Activated naive CD8-positive, alpha-beta T cell treated with anti-CD3 and anti-CD28 coated beads, Interleukin-2, amount 50 U/mL, for 16 hours (primary cell): ENCODE measurements around the gene CRYZL1.
"Not testable (repeated sequence)": the region's sequence is repeated elsewhere in the genome, so short reads cannot be mapped to it uniquely, and the experiment has no call there.

Source experiments
- DNase-seq: peaks from one replicate; pipeline ENCODE4 v3.0.0-alpha.2; 2020; ENCODE audit warnings: low read depth, low spot score

Gene CRYZL1

DNA sequence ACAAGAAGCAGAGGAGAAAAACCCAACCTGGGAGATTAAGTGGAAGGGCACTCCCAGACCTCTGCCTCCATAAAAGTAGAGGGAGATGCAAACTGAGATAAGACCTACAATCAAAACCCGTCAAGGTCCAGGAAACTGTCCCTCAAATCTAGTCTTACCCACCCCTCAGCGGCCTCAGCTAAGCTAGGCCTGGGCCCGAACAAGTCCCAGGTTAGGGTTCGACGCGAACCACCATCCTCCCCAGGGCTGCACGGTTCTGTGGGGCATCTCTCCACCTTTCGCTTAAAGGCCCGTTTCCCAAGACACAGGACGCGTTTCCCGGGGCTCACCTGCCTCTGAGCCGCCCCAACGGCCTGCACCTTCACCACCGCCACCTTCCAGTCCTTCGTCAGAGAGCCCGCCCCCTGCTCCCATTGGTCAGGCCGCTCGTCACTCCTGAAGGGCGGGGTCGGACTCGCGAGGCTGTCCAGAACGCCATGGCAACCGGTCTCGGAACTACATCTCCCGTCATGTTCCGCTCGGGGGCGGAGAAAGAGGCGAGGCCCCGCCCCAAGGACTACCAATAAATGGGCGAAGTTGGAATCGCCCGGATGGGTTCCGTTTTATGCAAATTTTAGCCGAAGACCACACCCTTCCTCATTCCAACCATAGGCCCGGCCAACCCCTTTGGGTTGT, at the start of gene CRYZL1:
Gene CRYZL1 (minus strand): TSS at position 390 of the 675 bp plus-strand sequence. CDS start 10,190 bp downstream, outside the sequence.
- DNase-seq: peak; percentile 100

DNA sequence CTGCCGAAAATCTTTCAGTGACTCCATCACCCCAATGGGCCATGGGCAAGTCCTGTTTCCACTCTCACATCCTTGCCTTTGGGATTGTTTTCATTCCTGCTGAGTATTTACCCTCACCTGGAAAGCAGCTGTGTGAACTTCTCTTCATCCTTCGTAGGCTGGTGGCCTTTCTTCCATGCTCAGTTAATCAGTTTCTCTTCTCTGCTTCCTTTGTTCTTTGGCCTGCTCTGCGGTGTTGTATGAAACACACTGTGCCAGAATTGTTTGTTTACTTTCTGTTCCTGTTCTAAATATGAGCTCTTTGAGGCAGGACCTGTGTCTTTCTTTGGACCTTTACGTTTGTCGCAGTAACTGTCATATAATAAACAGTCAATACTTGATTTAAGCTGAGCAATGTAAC, 49.3 kb upstream of the CRYZL1 start:
- DNase-seq: no peak

DNA sequence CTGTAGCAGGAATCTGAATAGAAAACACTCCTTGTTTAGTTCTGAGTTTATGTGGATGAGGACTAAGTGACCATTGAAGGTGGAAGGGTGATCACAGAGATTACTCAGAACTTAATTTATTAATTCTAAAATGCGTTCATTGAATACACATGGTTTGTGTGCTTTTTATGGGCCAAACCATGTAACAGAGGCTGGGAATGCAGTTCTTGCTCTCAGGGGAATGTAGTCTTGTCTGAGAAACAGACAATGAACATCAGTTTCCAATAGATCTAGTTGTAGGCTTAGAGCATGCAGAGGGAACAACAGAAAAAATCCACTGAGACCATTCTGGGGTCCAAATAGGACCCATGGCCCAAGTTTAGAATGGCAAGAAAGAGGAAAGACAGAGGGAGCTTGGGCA, 46.8 kb upstream of the CRYZL1 start:
- no peak for DNase-seq

DNA sequence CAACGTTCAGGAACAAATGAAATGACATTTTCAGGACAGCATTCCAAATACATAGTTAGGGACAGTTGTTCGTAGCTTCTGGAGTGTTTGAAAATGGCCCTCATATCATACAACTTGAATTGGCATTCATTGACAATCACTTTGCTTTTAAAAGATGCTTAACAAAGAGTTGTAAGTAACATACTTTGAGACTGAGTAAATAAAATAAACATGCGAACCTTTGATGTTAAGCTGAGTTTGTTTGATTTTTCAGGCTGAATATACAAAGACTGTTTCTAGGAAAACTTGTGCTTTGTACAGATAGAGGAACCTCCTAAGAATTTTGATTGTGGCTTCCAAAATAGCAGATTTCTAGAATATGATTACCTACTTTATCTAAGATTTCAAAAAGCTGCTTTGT, 46.1 kb upstream of the CRYZL1 start:
- no peak for DNase-seq

DNA sequence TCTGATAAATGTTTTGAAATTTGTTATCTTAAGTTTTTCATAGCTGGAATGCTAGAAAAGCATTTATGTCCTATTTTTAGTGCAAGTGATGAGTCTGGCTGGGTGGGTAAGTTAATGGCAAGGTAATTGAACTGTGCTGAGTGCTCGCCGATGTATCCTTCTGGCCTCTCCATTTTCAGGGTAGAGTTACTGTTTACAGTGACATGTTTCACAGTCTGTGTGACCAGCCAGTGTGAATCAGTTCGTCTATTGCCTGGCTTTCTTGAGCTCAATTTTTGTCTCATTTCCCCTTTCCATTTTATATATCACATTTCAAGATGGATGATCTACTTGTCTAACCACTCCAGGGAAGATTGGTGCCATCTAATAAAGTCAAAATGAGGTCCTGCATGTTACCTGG, 44.8 kb upstream of the CRYZL1 start:
- DNase-seq: no peak

DNA sequence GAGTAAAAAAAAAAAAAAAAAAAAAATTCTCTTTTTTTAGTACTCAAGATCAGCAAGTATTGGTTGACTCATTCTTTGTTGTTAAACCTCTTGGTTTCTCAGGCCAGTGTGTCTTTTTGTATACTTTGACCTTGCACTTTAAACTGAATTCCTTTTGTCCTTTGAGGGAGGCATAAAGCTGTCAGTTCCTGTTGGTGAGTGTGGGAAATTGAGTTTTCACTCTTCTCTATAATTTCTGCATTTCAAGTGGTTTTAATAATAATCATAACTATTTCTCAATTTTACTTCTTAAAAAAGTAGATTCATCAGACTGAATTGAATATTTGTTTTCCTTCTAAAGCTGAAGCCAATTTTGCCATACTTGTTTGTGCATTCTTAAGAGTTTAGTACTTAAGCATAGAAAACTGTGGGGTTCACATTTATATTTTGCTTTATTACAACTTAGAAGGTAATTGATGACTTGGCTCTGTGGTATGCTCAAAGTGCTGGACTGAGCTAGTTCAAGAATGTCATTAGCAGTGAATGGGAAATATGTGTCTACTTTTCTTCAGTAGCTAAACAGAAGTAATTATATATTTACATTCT, 44.2 kb upstream of the CRYZL1 start:
- no peak for DNase-seq

DNA sequence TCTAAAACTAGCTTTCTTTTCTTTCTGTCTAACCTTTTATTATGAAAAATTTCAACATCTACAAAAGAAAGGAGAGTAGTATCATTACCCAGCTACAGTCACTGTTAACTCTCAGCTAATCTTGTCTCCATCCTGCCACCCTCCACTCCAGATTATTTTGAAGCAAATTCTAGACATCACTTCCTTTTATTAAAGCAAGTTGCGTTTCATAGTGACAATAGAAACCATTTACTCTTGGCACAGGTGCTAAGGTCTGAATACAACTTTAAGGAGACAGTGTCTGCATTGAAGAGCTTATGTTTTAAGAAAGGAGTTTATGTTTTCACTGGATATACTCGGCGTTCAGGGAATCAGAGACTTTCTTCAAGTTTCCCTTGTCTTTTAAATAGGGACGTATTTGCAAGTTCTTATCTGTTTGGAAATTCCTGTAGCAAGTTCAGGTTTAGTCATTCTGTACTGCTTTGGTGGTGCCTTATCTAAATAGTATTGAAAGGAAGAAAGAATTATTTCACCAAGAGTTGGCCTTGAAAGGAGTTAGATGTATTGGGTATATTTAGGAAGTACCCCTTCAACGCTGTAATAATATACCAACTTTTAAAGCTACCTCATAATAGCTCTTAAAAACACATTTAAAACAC, 43.5 kb upstream of the CRYZL1 start:
- no peak for DNase-seq

DNA sequence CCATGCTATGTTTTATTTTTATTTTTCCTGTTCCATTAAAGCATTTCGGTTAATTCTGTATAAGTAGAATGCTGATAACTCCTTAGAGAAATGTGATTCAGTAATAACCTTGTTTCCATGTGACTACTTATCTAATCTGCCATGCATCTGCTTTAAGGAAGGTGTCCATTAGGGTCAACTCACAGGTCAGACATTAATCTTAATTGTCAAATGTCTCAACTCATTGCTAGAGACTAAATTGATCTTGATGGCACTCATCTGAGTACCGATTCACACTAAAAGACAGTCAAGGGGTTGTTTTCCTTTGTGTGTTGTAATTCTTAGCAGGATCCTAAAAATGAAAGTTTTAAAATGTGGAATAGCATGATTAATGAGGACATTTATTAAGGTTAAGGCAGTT, 42.5 kb upstream of the CRYZL1 start:
- DNase-seq: no peak

DNA sequence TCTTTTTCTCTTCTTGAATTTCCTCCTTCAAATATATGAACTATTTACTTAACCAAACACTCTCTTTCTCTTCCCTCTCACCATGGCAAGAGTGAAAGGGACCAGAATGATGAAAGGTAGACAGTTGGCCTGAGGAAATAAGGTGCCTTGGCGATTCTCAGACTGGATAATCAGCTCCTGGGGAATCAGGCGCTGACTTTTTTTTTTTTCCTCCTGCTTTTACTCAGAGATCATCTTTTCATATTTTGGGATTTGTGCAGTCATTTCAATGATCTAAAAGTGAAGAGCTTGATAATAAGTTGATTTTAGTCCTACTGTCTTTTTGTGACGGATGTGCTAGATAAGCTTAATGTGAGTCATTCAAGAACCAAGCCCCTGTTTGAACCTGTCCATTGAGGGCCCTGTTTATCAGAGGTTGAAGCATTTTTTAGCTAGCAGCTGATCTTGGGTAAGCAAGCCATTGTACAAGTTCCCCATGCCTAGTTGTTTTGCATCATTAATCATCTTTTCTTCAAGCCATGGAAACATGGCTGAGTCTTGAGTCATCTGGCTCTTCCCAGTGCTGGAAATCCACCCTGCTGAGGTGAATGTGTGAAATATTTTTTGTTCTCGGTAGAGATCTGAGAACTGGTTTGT, 41.6 kb upstream of the CRYZL1 start:
- DNase-seq: no peak

DNA sequence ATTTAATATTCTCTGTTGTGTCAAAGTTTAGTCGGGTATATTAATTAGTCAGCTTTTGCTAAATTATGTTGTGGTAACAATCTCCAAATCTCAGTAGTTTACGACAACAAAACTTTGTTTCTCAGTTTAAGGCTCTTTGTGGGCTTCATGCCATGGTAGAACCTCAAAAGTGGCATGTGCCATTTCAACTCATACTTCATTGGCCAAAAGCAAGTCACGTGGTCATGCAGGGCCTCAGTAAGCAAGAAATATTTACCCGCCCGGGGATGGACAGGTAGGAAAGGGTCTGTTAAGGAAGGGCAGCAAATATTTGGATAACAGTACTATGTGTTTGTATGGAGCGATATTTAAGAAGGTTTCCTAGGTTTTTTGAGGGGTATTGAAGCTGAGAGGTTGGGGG, 39.3 kb upstream of the CRYZL1 start:
- no peak for DNase-seq

DNA sequence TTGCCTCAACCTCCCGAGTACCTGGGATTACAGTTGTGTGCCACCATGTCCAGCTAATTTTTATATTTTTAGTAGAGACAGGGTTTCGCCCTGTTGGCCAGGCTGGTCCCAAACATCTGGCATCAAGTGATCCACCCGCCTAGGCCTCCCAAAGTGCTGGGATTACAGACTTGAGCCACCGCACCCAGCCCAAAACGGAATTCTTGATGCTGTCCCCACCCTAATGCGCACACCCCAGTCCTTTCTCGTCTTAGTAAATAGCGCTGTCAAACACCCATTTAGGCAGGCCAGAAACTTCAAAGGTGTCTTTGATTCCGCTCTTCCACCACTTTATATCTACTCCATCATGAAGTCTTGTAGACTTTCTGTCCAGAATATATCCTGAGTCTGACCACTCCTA, 35.9 kb upstream of the CRYZL1 start:
- DNase-seq: no peak

DNA sequence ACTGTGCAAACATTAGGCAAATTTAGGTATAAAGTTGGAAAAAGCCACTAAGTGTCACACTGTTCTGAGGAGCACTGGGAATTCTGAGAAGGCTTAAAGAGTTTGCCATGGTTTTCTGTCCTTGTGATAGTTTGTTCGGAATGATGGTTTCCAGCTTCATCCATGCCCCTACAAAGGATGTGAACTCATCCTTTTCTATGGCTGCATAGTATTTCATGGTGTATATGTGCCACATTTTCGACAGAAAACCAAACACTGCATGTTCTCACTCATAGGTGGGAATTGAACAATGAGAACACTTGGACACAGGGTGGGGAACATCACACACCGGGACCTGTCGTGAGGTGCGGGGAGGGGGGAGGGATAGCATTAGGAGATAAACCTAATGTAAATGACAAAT, 35.1 kb upstream of the CRYZL1 start:
- not testable (repeated sequence) for DNase-seq

DNA sequence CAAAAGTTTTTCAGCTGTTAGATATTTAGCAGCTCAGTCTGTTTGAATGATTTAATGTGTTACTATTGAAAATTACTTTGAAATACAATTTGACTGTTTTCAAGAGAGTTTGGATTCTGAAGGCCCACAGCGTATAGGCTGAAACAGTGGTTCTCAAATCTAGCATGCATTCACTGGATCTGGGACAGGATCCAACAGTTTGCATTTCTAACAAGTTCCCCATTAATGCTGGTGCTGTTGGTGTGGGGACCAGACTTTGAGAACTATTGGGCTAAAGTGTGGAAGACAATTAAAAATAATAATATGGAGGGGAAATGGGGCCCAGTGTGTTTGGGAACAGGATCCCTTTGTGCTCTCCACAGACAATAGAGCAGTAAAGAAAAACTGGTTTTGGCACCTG, 32.7 kb upstream of the CRYZL1 start:
- DNase-seq: no peak

DNA sequence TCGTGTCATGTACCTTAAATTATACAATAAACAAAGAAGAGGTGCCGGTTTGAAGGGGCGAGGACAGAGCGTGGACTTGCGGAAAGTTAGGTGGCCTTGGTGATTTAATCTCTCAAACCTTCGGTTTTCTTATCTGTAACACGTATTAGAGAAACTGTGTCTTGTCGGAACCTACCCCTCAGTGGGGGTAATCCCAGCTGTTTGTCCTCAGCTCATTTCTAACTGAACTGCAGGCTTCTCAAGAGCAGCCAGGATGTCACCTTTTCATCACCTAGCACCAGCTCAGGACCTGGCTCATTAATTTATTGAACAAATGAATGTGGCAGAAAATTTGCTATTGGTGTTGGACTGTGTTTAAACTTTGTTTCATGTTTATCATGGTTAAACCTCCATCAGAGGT, 31.9 kb upstream of the CRYZL1 start:
- no peak for DNase-seq

DNA sequence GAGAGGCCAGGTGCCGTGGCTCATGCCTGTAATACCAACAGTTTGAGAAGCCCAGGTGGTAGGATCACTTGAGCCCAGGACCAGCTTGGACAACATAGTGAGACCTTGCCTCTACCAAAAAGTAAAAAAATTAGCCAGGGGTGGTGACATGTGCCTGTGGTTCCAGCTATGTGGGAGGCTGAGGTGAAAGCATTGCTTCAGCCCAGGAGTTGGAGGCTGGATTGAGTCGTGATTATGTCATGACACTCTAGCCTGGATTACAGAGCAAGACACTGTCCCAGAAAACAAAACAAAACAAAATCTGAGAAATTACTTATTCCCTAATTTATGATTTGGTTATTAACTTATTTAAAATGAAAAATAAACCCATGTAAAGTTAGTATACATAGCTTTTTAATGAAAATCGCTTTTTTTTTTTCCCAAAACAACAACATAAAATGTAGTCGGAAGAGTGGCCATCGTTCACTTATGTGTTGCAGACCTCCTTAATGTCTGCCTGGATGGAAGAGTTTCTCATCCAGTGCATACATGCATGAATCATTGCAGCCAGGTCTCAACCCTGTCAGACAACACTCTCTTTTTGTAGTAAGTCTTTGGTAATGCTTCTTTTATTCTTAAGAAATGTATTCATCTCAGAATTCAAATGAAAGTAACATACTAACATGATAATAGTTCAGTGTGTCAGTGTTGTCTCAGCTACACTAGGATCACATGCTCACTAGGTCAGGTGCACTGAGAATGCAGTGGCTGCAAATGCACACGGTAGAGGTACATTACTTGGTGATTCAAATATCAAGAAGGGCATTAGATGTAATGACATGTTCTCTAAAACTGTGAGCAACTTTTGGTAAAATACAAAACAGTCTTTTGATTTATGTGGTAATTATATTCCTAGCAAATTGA, 28.8 kb upstream of the CRYZL1 start:
- no peak for DNase-seq

DNA sequence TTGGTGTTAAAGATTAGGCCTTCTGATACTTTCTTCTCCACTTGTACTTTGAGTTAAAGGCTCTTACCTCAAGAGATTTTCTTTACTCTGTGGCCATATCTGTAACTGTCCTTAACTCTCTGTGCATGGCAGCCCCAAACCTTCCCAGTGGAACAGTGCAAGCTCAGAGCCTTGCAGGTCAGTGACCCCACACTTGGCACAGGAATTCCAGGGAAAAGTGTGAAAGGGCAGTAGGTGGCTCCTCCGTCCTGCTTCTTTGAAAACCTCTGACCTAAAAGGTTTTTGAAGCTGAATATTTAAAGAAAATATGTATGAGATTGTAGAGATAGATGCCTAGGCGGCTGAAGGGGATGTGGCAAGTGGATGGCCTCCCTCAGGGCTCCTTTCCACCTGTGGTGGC, 27.1 kb upstream of the CRYZL1 start:
- DNase-seq: no peak

DNA sequence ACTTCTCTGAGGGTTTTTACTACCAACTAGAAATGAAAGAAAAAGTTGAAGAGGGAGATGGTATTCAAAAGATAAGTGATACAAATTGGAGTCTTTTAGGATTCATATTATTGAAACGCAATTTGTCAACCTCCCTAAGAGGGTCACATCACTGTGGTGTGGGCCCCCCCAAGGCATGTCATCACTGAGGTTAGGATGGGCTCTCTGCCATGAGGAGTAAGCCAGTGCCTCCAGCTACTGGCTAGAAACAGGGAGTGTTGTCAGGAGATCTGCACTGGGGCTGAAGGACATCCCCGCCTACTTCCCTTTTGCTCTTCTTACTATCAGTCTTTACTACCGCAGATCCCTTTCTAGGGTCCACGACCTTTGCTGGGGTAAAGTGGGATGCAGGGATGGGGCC, 26.6 kb upstream of the CRYZL1 start:
- no peak for DNase-seq

DNA sequence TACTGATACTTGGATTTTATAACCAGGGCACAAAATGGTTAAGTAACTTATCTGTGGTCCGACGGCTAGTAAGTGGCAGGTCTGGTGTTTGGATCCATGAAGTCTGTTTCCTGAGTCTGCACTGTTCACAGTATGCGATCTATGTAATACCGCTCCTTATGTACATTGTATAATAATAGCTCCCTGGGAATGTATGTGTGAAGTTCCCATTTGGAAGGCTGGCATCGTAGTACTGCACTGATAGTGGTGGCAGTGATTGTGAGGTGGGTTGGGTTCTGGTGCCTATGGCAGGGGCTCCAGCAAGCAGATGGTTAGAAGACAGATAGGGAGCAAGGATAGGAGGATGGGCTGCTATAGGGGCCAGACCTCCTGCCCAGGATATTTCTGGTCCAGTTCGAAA, 26.1 kb upstream of the CRYZL1 start:
- DNase-seq: no peak

DNA sequence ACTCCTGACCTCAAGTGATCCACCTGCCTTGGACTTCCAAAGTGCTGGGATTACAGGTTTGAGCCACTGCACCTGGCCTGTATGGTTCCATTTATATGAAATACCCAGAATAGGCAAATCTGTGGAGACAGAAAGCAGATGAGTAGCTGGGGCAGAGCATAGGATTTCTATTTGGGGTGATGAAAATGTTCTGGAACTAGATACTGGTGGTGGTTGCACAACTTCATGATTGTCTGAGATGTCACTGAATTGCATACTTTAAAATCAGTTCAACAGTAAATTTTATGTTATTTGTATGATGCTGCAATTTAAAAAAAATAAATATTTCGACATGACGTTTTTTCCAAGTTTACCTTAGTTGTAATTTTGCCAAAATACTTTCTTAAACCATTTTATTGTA, 24.6 kb upstream of the CRYZL1 start:
- DNase-seq: no peak

DNA sequence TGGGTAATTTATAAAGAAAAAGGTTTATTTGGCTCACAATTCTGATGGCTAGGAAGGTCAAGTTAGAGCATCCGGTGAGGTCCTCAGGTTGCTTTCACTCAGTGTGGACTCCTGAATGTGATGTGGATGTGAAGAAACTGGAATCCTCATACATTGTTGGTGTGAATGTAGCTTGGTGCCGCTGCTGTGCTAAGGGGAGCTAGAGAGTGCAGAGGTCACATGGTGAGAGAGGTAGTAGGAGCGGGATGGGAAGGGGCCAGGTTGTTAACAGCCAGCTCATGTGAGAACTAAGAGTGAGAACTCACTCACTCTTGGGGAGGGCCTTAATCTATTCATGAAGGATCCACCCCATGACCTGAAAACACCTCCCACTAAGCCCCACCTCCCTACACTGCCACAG, 22.6 kb upstream of the CRYZL1 start:
- DNase-seq: no peak

DNA sequence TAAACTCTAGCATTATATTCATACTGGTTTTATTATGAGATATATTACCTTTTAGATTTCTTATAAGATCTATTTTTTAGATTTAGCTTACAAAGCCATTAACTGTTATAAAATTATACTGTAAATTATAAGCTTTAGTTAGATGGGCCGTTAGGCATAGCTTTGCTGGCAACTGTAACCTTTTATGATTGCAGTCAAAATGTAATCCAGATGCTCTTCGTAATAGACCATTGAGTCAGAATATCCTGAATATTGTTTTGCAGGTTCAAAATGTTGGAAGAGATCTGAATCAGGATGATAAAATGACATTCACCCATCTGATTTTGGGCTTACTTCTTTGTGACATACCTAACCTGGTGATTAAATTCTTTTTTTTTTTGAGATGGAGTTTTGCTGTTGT, 21.7 kb upstream of the CRYZL1 start:
- no peak for DNase-seq

DNA sequence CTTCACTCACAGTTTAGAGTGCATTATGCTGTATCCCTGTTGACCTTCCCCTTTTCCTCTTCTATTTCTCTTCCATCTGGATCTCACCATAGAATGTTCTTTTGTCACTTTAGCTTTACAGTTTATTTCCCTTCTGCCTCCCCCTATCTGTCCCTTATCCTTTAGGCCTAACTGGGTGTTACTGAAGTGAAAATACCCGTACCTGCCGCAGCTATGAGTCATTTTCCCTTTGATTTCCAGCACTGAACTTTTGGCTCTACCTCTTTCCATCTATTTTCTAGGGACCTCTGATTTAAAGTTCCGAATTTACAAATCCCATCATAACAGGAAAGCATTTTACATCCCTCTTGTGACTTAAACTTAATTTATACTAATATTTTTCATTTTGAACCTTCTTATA, 20.5 kb upstream of the CRYZL1 start:
- no peak for DNase-seq
